Glutamatergic neuron (in vitro differentiated cells): ENCODE measurements around the gene CCDC172. TPM values are rescaled to one million over a fixed set of nuclear protein-coding genes. Genes with fewer than 3 reads are reported as not detected.

Experiments used
- DNase-seq: peaks from one replicate; pipeline ENCODE4 v3.0.0; 2022
- H3K27ac Mint-ChIP-seq: one replicate; pipeline ENCODE4 v1.8.0; 2020; ENCODE audit warnings: mild to moderate bottlenecking, mixed read lengths, inconsistent platforms; ENCODE audit not compliant: unreplicated experiment
- H3K27me3 Mint-ChIP-seq: one replicate; pipeline ENCODE4 v1.8.0; 2020; ENCODE audit warnings: mild to moderate bottlenecking, moderate library complexity, mixed read lengths, inconsistent platforms; ENCODE audit not compliant: unreplicated experiment
- H3K36me3 Mint-ChIP-seq: one replicate; pipeline ENCODE4 v1.8.0; 2020; ENCODE audit warnings: mild to moderate bottlenecking, mixed read lengths, inconsistent platforms; ENCODE audit not compliant: unreplicated experiment
- H3K4me1 Mint-ChIP-seq: one replicate; pipeline ENCODE4 v1.8.0; 2020; ENCODE audit warnings: mild to moderate bottlenecking, low read depth, mixed read lengths, inconsistent platforms; ENCODE audit not compliant: unreplicated experiment
- H3K4me3 Mint-ChIP-seq: one replicate; pipeline ENCODE4 v1.8.0; 2020; ENCODE audit warnings: mild to moderate bottlenecking, mixed read lengths, inconsistent platforms; ENCODE audit not compliant: unreplicated experiment
- H3K9me3 Mint-ChIP-seq: one replicate; pipeline ENCODE4 v1.8.0; 2020; ENCODE audit warnings: mild to moderate bottlenecking, moderate library complexity, mixed read lengths, inconsistent platforms; ENCODE audit not compliant: unreplicated experiment
- CTCF ChIP-seq: fragments of 200-600 bp; sonication (generic); IDR thresholded peaks from one replicate; pipeline ENCODE4 v1.5.0; 2021; ENCODE audit not compliant: partially characterized antibody, unreplicated experiment
- long read RNA-seq: library from polyadenylated mRNA; unstranded; transcript quantifications from one replicate; pipeline ENCODE4 v2.0.0, GENCODE V29; 2020; ENCODE audit not compliant: unreplicated experiment
- total RNA-seq: library from RNA; stranded (reverse); fragmentation: NEBNext Ultra II Directional; extraction: Animal tissue kit (Norgen Biotek cat#: 25700); gene quantifications from one replicate; pipeline ENCODE4 v1.2.1, GENCODE V29; 2021; ENCODE audit not compliant: unreplicated experiment

Gene CCDC172
- not detected for total RNA-seq
- long read RNA-seq, partial matches to known transcripts: 0 of 2 reads
- long read RNA-seq, other reads (novel, unspliced or antisense): 2 of 2 reads

- H3K27ac Mint-ChIP-seq: no peak within 1 kb of the TSS
- DNase-seq: no peak
- H3K4me3 Mint-ChIP-seq: no peak within 1 kb of the TSS
- H3K9me3 Mint-ChIP-seq: no peaks in the 10 kb centered on the region
- no peak for TF ChIP-seq CTCF
- H3K4me1 Mint-ChIP-seq: no peaks in the 10 kb centered on the region
- no peaks in the 10 kb centered on the region for H3K36me3 Mint-ChIP-seq
- no peaks in the 10 kb centered on the region for H3K27me3 Mint-ChIP-seq
Measured at GRCh38 chr10:116324227-116324950, at the start of gene CCDC172. TSS of gene CCDC172 (plus strand) at chr10:116324448. CDS start at chr10:116325012, 564 bp downstream.

- TF ChIP-seq CTCF: no peak
- no peak for DNase-seq
- Mint-ChIP-seq H3K4me1 (peaks cover 47% of the 10 kb centered on the region), H3K27ac (no peak overlapping the region), H3K27me3 (peaks cover 23% of the 10 kb centered on the region), H3K9me3 (peaks cover 20% of the 10 kb centered on the region), H3K4me3 (no peak overlapping the region), H3K36me3 (peaks cover 8% of the 10 kb centered on the region)
Measured at GRCh38 chr10:116276981-116277380, 47.3 kb upstream of the CCDC172 start.

- peaks cover 14% of the 10 kb centered on the region for H3K27me3 Mint-ChIP-seq
- peak overlapping the region; percentile 16 for H3K4me3 Mint-ChIP-seq
- peaks cover 44% of the 10 kb centered on the region for H3K4me1 Mint-ChIP-seq
- peaks cover 3% of the 10 kb centered on the region for H3K36me3 Mint-ChIP-seq
- TF ChIP-seq CTCF: no peak
- DNase-seq: no peak
- peak overlapping the region; percentile 71 for H3K27ac Mint-ChIP-seq
- peaks cover 13% of the 10 kb centered on the region for H3K9me3 Mint-ChIP-seq
Measured at GRCh38 chr10:116278846-116279245, 45.4 kb upstream of the CCDC172 start.

GRCh38 chr10:116281775-116282174, 42.5 kb upstream of the CCDC172 start:
- TF ChIP-seq CTCF: no peak
- no peak for DNase-seq
- Mint-ChIP-seq H3K36me3 (no peaks in the 10 kb centered on the region), H3K27me3 (peaks cover 3% of the 10 kb centered on the region), H3K27ac (no peak overlapping the region), H3K9me3 (no peaks in the 10 kb centered on the region), H3K4me1 (peaks cover 37% of the 10 kb centered on the region), H3K4me3 (no peak overlapping the region)

GRCh38 chr10:116286626-116287200, 37.5 kb upstream of the CCDC172 start:
- H3K27ac Mint-ChIP-seq: peak overlapping the region; percentile 87
- peaks cover 4% of the 10 kb centered on the region for H3K9me3 Mint-ChIP-seq
- no peak for DNase-seq
- H3K4me3 Mint-ChIP-seq: peak overlapping the region; percentile 67
- peaks cover 6% of the 10 kb centered on the region for H3K27me3 Mint-ChIP-seq
- peaks cover 12% of the 10 kb centered on the region for H3K4me1 Mint-ChIP-seq
- TF ChIP-seq CTCF: no peak
- H3K36me3 Mint-ChIP-seq: no peaks in the 10 kb centered on the region
